Forelimb muscle (tissue), 1 donor: ENCODE data around the gene MARCHF11. TPM values are rescaled to one million over a fixed set of nuclear protein-coding genes. Genes with fewer than 3 reads are reported as not detected.
A peak's percentile ranks its signal among the peaks of the same experiment; 100 is the strongest.

Source experiments
- DNase-seq: peaks from one replicate; pipeline ENCODE4 v3.0.0-alpha.2; 2013; ENCODE audit warnings: low read depth
- polyA plus RNA-seq: library from polyadenylated mRNA; unstranded; fragments of 120-200 nt; gene quantifications from one replicate; pipeline ENCODE4 v1.2.1, GENCODE V29; 2013; ENCODE audit not compliant: insufficient read length

The MARCHF11 gene, protein sequence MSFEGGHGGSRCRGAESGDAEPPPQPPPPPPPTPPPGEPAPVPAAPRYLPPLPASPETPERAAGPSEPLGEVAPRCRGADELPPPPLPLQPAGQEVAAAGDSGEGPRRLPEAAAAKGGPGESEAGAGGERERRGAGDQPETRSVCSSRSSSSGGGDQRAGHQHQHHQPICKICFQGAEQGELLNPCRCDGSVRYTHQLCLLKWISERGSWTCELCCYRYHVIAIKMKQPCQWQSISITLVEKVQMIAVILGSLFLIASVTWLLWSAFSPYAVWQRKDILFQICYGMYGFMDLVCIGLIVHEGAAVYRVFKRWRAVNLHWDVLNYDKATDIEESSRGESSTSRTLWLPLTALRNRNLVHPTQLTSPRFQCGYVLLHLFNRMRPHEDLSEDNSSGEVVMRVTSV
- polyA plus RNA-seq: not detected

DNA sequence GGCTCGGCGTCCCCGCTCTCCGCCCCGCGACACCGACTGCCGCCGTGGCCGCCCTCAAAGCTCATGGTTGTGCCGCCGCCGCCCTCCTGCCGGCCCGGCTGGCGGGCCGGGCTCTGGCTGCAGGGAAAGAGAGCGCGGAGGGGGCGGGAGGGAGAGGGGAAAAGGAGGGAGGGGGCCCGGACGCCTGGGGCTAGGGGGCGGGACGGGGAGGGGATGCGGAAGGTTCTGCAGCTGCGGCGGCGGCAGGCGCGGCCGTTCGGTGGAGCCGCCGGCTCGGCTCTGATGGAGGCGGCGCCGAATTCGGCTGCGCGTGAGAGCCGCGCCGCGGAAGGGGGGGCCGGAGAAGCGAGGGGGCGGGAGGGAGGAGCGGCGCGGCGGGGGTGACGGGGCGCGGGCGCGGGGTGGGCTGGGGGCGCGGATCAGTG, at the start of gene MARCHF11:
Gene MARCHF11, minus strand, starts transcription at position 281 of the 425 bp plus-strand sequence. Its CDS starts 216 bp downstream, at position 65.
- DNase-seq: no peak

- DNase-seq: no peak
These were observed 46.3 kb upstream of the MARCHF11 start for GRCh38 chr5:16225927-16226326.

DNA sequence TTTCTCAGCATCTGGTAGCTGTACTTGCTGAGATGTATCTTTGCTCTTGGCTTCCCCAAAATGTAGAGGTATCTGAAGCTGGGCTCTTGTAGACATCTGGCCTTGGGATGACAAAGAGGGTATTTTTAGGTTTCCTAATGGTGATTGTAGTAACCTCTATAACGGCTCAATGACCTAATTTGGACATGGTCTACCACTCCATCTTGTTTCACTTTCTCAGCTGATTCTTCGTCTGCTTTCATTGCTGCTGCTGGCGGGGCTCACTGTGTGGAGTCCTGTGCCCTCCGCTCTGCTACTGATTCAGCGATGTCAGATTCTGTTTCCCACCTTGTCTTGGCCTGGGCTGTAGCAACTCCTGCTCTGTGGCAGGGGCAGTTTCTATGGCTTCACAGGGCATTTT, 12.7 kb upstream of the MARCHF11 start:
- no peak for DNase-seq

DNA sequence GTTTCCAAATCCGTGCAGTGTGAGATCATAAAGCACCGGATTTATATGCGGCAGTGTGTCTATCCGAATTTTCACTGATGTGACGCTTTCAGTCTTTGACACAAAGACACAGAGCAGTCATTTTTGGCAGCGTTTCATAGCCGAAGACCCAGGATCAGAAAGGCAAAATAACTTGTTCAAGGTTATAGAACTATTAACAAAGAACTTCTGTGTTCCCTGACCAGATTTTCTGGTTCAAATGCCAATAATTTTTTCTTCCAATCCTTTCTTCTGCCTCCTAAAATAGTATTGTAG, 1.1 kb upstream of the MARCHF11 start:
- DNase-seq: no peak

DNA sequence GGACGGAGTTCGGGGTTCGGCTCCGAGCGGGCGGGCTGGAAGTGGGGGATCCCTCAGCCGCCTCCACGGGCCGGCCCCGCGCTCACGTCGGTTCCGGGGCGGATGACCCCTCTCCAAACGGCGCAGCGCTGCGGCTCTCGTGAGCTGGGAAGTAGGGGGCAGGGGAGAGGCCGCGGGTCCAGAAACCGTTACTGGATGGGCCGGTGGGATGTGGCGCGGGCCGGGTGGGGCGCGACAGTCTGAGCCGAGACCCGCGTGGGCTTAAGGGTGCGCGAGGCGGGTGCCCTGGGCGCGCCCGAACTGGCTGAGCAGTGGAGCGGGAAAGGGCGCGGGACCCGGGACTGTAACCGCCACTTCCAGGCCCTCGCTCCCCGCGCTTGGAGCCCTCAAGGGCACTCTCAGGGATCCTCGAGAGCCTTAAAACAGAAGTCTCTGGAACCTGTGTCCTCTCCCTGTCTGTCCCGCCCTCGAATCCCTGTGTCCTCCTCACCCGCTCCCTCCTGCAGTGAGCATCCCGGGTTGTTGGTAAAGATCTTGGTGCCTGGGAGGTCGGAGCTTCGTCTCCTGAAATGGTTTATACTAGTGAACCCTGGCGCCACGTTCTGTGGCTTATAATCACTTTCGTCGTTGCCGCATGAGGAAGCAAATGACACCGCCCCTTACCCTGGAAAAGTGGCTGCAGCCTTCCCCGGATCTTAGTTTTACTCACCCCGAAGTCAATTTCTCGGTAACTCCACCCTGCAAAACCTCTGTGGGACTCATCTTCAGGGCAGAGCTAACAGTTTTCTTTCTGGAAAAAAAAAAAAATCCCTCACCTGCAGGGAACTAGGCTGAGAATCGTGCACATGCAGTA, 571 bp upstream of the MARCHF11 start:
- no peak for DNase-seq

GRCh38 chr5:16178745-16179372, 732 bp downstream of the MARCHF11 start:
- peak; percentile 41 for DNase-seq

GRCh38 chr5:16169550-16169949, 10.0 kb downstream of the MARCHF11 start:
- no peak for DNase-seq

DNA sequence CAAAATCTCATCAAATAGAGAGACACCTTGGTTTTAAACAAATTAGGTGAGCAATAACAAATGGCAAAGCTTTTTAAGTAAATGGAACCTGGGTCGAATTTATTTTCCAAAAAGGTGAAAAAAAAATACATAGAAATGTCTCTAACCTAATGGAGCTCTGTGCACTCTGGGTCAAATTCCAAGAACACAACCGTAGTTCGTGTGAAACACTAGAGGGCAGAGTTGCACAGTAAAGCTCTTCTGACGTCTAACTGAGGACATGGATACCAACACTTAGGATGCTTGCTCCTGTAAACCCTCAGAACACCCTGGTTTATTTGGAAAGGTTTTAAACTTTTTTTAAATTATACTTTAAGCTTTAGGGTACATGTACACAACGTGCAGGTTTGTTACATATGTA, 18.9 kb downstream of the MARCHF11 start:
- DNase-seq: peak; percentile 22

DNA sequence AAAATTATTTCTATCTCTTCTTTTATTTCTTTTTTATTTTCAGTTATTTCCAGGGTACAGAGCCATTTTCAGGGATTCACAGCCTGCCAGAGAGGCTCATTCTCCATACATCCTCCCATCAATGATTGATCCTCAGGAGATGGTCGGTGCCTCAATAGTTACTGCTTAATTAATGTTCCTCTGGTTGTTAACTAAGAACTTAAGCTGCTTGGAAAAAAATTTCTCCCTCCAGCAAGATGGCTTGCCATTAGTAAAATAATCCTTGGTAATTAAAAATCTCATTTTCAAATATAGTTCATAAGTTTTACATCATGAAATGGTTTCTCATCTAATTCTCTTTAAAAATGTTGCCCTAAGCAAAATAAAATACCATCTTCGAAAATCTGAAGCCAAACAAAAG, 20.0 kb downstream of the MARCHF11 start:
- no peak for DNase-seq

- no peak for DNase-seq
These were observed 23.4 kb downstream of the MARCHF11 start for GRCh38 chr5:16156152-16156551.

GRCh38 chr5:16152601-16153568, 26.7 kb downstream of the MARCHF11 start:
- DNase-seq: no peak

DNA sequence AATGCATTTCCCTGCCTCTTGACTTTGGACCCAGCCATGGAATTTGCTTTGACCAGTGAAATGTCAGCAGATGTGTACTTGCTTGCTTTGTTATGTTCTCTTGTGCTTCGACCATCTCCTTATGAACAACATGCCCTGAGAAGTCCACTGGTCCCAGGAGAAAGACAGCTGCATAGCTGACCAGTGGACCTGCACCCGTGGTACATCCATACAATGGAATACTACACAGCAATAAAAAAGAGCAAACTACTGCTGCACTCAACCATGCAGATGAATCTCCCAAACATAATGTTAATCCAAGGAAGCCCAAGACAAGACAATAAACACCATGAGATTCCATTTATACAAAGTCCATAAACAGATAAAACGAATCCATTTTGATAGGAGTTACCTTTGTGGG, 30.0 kb downstream of the MARCHF11 start:
- no peak for DNase-seq

DNA sequence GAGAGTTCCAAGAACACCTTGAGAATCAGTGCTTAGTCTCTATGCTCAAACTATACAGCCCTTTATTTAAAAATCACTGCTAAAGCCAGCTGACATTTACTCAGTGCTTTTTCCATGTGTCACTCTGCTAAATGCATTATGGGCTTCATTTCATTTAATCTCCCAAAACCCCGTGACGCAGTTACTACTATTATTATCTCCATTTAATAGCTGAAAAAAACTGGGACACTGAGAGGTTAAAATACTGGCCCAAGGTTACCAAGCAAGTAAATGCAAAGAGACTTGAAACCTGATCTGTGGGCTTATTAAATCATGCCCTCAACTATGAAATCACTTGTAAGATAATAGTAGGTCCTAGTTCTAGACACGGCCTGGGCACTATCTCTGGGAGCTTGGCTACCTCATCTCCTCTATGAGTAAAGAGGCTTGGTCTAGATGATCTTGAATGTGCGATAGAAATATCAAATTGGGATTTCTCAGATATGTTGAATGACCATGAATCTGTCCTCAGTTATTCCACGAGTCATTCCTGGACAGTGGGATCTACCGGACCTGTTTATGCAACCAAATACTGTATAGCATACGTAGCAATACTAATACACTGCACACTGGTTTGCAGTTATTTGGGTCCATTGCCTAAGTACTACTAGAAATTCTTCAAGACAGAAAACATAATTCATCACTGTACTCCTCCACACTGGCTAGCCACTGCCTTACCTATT, 32.3 kb downstream of the MARCHF11 start:
- no peak for DNase-seq

DNA sequence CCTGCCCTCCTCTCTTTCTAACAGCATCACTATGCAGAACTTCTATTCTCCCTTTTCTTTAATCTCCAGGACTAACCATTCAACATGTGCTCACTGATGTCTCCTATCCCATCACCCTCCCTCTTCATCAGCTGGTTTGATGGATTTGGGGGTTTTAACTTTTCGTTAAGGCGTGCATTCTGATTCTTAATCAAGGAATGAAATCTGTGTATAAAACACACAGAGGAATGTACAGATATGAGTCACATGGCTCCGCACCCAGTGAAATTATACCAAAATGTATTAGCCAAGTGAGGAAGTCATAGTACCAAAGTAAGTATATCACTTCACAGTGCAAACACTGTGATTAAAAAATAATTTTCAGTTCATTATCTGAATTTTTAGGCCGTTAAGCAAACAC, 35.2 kb downstream of the MARCHF11 start:
- DNase-seq: no peak

DNA sequence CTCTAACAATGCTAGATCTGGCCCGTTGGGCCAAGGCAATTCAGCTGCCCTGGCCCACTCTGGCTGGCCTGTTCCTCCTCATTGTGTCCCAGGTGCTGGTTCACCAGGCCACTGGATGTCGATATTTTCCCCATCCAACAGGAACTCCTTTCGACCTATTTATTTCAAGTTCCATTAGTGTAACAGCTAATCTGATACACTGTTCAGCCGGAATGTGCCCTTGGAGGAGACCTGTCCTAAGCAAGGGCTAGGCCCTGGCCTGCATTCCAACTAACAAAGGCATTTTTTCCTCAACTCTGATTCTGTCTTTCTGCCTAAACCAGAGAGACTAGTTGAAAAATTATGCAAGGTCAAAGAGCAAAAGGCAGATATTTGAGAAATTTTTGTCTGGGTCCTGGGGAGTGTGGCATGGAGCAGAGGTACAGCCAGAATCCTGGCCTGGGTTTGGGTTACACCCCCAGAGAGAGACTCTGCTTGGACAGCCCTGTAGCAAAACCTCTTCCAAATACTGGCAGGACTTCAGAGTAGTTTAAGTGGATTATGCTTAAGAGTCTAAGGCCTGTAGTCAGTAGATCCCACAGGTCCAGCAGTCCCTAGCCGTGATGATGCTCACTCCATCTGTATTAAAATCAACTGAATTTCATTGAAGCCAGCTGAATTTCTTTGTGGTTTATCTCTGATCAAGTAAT, 36.1 kb downstream of the MARCHF11 start:
- DNase-seq: no peak

DNA sequence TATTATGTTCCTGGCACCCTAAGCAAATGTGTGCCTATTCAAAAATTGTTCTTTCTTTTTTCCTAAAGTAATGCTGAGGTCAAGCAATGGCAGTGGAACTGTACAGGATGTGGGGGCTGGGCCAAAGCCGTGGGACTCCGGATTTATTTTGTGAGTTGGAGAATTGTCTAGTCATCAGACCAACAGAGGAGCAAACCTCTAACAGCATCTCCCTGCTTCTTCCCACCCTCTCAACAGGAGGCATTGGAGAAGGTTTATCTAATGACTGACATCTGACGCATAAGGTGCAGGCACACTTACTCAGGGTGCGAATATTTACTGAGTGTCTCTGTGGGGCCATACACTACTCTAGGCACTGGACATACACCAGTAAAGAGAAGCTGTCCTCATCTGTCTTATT, 38.6 kb downstream of the MARCHF11 start:
- no peak for DNase-seq

GRCh38 chr5:16140417-16140816, 39.2 kb downstream of the MARCHF11 start:
- no peak for DNase-seq

DNA sequence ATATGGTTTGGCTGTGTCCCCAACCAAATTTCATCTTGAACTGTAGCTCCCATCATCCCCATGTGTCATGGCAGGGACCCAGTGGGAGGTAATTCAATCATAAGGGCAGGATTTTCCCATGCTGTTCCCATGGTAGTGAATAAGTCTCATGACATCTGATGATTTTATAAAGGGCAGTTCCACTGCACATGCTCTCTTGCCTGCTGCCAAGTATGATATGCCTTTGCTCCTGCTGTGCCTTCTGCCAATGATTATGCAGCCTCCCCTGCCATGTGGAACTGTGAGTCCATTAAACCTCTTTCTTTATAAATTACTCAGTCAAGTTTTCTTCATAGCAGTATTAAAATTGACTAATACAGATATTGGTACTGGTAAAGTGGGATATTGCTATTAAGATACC, 42.4 kb downstream of the MARCHF11 start:
- DNase-seq: no peak

DNA sequence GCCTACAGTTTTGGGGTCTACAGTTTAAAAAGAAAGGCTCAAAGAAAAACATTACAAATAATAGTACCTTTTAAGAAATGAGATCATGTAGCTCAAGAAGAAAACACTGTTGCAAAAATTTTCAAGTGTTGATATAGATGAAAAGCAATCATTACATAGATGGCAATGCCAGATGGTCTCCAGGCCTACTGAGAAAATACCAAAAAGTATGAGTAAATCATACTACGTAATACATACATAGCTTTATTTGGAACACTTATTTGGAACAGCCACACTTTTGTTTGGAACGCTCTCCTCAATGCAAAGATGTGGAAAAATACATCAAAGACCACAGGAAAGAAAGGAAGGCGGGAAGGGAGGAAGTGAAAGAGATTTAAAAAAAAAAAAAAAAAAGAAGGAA, 44.1 kb downstream of the MARCHF11 start:
- DNase-seq: no peak

GRCh38 chr5:16135003-16135402, 44.6 kb downstream of the MARCHF11 start:
- DNase-seq: no peak
